Cardiac muscle cell (in vitro differentiated cells and primary cell): ENCODE data around the gene TNFRSF6B. TPM values are rescaled to one million over a fixed set of nuclear protein-coding genes. Genes with fewer than 3 reads are reported as not detected.
"Not testable (repeated sequence)": the region's sequence is repeated elsewhere in the genome, so short reads cannot be mapped to it uniquely, and the experiment has no call there.

Experiments used
- DNase-seq, 2 donors: peaks; one replicate each; pipeline versions ENCODE4 v3.0.0 to v3.0.0-alpha.2; 2010 to 2017; ENCODE audit warnings: low read depth in 1 of 2, low spot score in 1 of 2
- H3K27ac ChIP-seq: fragments of 200-600 bp; sonication (generic); 2 replicates; pipeline ENCODE4 v1.5.1; 2016
- H3K27me3 ChIP-seq: fragments of 200-600 bp; sonication (generic); 2 replicates; pipeline ENCODE4 v1.6.0; 2016; ENCODE audit warnings: control low read depth
- H3K36me3 ChIP-seq: fragments of 200-600 bp; sonication (generic); 2 replicates; pipeline ENCODE4 v1.5.1; 2016; ENCODE audit warnings: control low read depth
- H3K4me1 ChIP-seq: fragments of 200-600 bp; sonication (generic); 2 replicates; pipeline ENCODE4 v1.8.1; 2017; ENCODE audit warnings: low read depth, mild to moderate bottlenecking, mixed run types
- H3K4me3 ChIP-seq: fragments of 200-600 bp; sonication (generic); 2 replicates; pipeline ENCODE4 v1.5.1; 2016; ENCODE audit warnings: mild to moderate bottlenecking
- H3K9me3 ChIP-seq: fragments of 200-600 bp; sonication (generic); 2 replicates; pipeline ENCODE4 v1.5.1; 2017; ENCODE audit warnings: low read depth, mild to moderate bottlenecking, control low read depth
- polyA plus RNA-seq: library from polyadenylated mRNA; unstranded; fragments of >200 nt; fragmentation: Nextera tagmentation; extraction: Ambion mirVana; gene quantifications from 2 replicates; pipeline ENCODE4 v1.2.1, GENCODE V29; 2016
- total RNA-seq: library from RNA; depleted of rRNA; stranded (reverse); fragments of >200 nt; gene quantifications from 2 replicates; pipeline ENCODE4 v1.2.3, GENCODE V29; 2016
- TF ChIP-seq, protein P1 (sequence below): IDR thresholded peaks from 2 replicates; pipeline ENCODE4 v1.5.1; 2012; ENCODE audit warnings: low read depth, mild to moderate bottlenecking, low read length

Gene TNFRSF6B
- total and polyA plus RNA-seq, 2 experiments from 2014 or later = 4.9 to 10.3 TPM

DNA sequence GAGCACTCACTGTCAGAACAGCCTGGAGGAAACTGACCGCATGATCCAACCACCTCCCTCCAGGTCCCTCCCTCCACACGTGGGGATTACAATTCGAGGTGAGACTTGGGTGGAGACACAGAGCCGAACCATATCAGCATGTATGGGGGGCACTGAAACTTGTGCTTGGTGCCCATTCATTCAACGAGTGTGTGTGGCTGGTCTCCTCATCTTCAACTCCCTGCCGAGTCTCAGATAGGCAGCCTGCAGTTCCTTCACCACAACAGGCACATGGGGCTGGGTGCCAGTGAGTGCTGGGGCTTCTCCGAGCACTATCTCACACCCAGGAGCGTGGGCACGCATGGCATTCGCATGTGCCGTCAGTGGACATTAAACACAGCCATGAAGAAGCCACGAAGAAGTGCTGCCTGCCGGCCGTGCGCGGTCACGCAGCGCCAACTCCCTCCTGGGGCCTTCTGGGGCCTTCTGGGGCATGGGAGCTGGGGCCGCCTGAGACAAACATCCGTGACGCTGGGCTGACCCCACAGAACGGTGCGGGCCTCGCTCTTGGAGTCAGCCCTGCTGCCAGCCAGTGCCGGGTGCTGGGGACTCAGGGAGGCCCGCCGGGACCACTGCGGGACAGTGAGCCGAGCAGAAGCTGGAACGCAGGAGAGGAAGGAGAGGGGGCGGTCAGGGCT lies 39.1 kb upstream of the TNFRSF6B start:
- DNase-seq = no peak

DNA sequence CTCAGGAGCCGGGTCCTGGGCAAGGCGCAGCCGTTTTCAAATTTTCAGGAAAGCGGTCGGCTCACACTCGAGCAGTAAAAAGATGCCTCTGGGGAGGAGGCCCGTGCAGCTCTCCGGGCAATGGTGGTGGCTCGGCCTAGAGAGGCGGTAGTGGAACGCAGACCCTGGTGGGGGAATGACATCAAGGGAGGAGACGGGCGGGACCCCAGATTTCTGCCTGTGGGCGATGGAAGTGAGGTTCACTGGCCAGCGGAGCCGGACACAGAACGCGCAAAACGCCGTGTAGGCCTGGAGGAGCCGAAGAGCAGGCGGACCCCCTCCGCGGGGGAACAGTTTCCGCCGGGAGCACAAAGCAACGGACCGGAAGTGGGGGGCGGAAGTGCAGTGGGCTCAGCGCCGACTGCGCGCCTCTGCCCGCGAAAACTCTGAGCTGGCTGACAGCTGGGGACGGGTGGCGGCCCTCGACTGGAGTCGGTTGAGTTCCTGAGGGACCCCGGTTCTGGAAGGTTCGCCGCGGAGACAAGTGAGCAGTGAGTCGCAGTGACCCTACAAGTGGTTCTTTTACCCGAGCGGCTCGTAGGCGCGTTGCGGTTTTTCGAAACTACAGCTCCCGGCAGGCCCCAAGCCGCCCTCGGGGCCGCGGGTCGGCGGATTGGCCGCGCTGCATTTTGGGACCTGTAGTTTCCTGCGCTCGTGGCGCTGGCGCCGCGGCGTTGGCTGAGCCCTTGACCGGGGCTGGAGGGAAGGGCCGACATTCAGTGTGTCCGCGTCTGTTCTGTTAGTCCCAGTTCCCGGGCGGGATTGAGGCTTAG lies 38.3 kb upstream of the TNFRSF6B start, which contains the start of gene RTEL1:
Gene RTEL1 (plus strand): TSS at position 376 of the 812 bp plus-strand sequence. CDS start 1,091 bp downstream, outside the sequence.
- no peaks in the 10 kb centered on the region for H3K27me3 ChIP-seq
- peak; percentile 95 to 96 for DNase-seq
- H3K9me3 ChIP-seq = no peaks in the 10 kb centered on the region
- H3K4me1 ChIP-seq = no peaks in the 10 kb centered on the region
- TF ChIP-seq, protein P1, sequence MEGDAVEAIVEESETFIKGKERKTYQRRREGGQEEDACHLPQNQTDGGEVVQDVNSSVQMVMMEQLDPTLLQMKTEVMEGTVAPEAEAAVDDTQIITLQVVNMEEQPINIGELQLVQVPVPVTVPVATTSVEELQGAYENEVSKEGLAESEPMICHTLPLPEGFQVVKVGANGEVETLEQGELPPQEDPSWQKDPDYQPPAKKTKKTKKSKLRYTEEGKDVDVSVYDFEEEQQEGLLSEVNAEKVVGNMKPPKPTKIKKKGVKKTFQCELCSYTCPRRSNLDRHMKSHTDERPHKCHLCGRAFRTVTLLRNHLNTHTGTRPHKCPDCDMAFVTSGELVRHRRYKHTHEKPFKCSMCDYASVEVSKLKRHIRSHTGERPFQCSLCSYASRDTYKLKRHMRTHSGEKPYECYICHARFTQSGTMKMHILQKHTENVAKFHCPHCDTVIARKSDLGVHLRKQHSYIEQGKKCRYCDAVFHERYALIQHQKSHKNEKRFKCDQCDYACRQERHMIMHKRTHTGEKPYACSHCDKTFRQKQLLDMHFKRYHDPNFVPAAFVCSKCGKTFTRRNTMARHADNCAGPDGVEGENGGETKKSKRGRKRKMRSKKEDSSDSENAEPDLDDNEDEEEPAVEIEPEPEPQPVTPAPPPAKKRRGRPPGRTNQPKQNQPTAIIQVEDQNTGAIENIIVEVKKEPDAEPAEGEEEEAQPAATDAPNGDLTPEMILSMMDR = no peak
- H3K27ac ChIP-seq = peak within 1 kb of the TSS; percentile 72
- peak within 1 kb of the TSS; percentile 62 for H3K4me3 ChIP-seq
- no peaks in the 10 kb centered on the region for H3K36me3 ChIP-seq

More for the DNA sequence above, 39.1 kb upstream of the TNFRSF6B start:
- TF ChIP-seq, protein P1 = no peak
- no peaks in the 10 kb centered on the region for H3K9me3 ChIP-seq
- H3K4me1 ChIP-seq = no peaks in the 10 kb centered on the region
- no peaks in the 10 kb centered on the region for H3K36me3 ChIP-seq
- H3K4me3 ChIP-seq = no peak overlapping the region
- H3K27me3 ChIP-seq = peaks cover 3% of the 10 kb centered on the region
- peak overlapping the region; percentile 72 for H3K27ac ChIP-seq

DNA sequence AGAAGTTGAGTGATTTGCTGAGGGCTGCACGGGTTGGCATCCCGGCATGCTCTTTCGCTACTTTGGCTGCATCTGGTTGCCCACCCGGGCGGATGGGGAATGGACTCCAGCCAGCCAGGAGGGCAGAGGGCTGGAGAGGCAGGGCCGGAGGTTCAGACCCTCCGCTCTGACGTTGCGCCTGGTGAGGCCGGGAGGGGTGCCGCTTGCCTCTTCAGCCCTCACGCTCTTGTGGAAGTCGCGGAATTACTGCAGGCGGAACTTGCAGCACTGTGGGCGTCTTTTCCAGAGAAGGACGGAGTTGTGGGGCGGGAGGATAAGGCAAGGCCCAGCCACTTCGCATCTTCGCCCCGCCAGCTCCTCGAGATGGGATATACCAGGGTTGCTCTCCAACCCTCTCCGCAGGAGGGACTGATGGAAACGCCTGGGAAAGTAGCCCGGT lies 37.7 kb upstream of the TNFRSF6B start:
- Histone ChIP-seq H3K4me1 (no peaks in the 10 kb centered on the region), H3K27ac (peak overlapping the region; percentile 72)
- DNase-seq = peak in 1 of 2 donors; percentile 67

DNA sequence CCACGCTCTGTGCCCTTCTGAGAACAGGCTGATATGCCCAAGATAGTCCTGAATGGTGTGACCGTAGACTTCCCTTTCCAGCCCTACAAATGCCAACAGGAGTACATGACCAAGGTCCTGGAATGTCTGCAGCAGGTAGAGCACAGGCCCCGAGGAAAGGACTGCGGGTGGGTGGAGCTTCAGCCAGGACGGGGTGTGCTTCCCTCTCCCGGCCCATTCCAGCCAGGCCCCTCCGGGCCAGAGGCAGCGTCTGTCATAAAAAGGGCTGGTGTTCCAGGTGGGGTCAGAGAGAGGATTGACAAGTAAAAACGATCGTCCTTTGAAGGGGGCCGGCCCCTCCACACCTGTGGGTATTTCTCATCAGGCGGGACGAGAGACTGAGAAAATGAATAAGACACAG lies 37.1 kb upstream of the TNFRSF6B start:
- H3K4me3 ChIP-seq = peak overlapping the region; percentile 62

More for the DNA sequence above, 37.7 kb upstream of the TNFRSF6B start:
- H3K27me3 ChIP-seq = no peaks in the 10 kb centered on the region
- H3K36me3 ChIP-seq = no peaks in the 10 kb centered on the region
- TF ChIP-seq, protein P1 = no peak
- H3K4me3 ChIP-seq = peak overlapping the region; percentile 62
- H3K9me3 ChIP-seq = no peaks in the 10 kb centered on the region

DNA sequence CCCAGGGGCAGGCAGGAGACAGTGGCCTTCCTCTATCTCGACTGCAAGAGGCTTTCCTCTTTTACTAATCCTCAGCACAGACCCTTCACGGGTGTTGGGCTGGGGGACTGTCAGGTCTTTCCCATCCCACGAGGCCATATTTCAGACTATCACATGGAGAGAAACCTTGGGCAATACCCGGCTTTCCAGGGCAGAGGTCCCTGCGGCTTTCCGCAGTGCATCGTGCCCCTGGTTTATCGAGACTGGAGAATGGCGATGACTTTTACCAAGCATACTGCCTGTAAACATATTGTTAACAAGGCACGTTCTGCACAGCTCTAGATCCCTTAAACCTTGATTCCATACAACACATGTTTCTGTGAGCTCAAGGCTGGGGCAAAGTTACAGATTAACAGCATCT lies 36.3 kb upstream of the TNFRSF6B start:
- H3K4me3 ChIP-seq, H3K36me3 ChIP-seq, H3K27ac ChIP-seq, H3K9me3 ChIP-seq, H3K4me1 ChIP-seq, DNase-seq, H3K27me3 ChIP-seq: not testable (repeated sequence)

More for the DNA sequence above, 37.1 kb upstream of the TNFRSF6B start:
- no peaks in the 10 kb centered on the region for H3K36me3 ChIP-seq
- H3K9me3 ChIP-seq = no peaks in the 10 kb centered on the region
- TF ChIP-seq, protein P1 = no peak
- no peak for DNase-seq
- H3K27me3 ChIP-seq = no peaks in the 10 kb centered on the region
- no peaks in the 10 kb centered on the region for H3K4me1 ChIP-seq
- H3K27ac ChIP-seq = peak overlapping the region; percentile 72
